T-helper 2 cell treated with Interferon-gamma antibody and Interleukin-4, amounts not matched to agents 100 ng/mL and 5 ng/mL, for 36 hours (primary cell): ENCODE measurements around the gene AKIP1. TPM values are rescaled to one million over a fixed set of nuclear protein-coding genes. Genes with fewer than 3 reads are reported as not detected.
"Not testable (repeated sequence)": the region's sequence is repeated elsewhere in the genome, so short reads cannot be mapped to it uniquely, and the experiment has no call there.

ENCODE experiments used
- intact Hi-C: fragments of 100-400 bp; cut with micrococcal nuclease; formaldehyde crosslinking; loops from one replicate; pipeline ENCODE4 v1.15.1; 2023
- total RNA-seq: library from RNA; stranded (reverse); gene quantifications from 2 replicates; pipeline ENCODE4 v1.2.3, GENCODE V29; 2022

Gene AKIP1
- total RNA-seq, 1 donor from 2014 or later = 19.2 TPM

DNA sequence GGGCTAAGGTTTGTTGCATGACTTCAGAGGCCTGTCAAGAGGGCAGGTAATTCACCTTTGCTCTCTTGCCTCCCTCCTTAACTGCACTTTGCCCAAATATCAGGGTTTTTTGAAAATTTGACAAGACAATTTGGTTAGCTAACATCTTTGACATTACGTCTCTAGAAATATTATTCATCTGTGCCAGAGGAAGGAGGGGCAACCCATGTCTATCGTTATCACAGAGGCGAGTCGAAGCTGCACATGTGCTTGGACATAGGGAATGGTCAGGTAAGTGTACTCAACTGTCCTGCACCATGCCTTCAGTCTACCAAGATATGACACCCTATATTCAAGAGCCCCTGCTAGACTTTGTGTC is 3.7 kb downstream of the AKIP1 start:
- intact Hi-C loops = loop anchor here (1.0 to 10.0 kb wide), 6 partner anchors 45 to 840 kb away; partner anchors contain the start of genes IPO7 and NRIP3

GRCh38 chr11:8917157-8917825 is 6.3 kb downstream of the AKIP1 start:
- intact Hi-C loops = loop anchor here (10.0 kb wide), 2 partner anchors 468 to 838 kb away; partner anchors contain the start of gene IPO7

DNA sequence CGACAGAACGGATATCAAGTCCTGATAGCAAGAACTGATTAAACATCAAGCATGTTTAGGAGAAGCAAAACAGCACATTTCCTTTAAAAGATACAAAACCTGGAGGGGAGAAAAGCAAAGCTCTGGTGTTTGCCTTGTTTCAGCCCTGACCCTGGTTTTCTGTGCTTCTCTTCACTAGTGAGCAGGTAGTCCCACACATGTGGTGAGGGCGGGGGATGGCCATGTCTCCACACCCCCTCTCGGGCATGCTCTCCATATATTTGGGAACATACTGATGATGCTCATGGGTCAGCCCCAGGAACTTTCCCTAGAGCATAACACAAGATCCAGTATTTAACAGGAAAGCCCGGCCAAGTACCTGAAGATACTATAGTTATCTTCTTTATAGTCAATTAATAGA is 11.7 kb downstream of the AKIP1 start:
- intact Hi-C loops = no loop called here

GRCh38 chr11:8925711-8926110 is 14.7 kb downstream of the AKIP1 start:
- intact Hi-C loops = no loop called here

GRCh38 chr11:8926236-8926635 is 15.2 kb downstream of the AKIP1 start:
- intact Hi-C loops = no loop called here

- intact Hi-C loops = no loop called here
These were observed 16.2 kb downstream of the AKIP1 start for GRCh38 chr11:8927233-8927632.

- intact Hi-C loops = no loop called here
These were observed 17.2 kb downstream of the AKIP1 start for GRCh38 chr11:8928205-8928604.

DNA sequence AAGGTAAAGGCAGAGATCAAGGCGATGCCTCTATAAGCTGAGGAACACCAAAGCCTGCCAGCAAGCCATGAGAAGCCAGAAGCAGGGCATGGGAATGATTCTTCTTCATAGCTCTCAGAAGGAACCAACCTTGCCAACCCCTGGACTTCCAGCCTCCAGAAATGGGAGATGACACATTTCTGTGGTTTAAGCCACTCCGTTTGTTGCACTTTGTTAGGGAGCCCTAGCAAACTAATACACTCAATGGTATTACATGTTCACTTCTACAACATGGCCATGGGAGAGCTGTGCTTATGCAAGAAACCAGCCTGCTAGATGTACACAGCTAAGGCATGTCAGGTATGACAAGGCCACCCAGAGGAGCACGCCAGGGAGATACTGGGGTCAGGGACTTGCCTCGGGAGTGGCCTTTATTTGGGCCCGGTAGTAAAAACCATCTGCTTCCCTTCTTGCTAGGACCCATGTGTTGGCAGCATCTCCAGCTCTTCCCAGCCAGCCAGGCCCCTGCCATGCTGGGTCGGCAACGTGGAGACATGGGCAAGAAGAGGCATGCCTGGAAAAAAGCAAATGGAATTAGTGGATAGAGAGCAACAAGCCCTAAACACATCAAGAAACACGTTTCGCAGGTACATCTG is 18.1 kb downstream of the AKIP1 start:
- intact Hi-C loops = no loop called here

DNA sequence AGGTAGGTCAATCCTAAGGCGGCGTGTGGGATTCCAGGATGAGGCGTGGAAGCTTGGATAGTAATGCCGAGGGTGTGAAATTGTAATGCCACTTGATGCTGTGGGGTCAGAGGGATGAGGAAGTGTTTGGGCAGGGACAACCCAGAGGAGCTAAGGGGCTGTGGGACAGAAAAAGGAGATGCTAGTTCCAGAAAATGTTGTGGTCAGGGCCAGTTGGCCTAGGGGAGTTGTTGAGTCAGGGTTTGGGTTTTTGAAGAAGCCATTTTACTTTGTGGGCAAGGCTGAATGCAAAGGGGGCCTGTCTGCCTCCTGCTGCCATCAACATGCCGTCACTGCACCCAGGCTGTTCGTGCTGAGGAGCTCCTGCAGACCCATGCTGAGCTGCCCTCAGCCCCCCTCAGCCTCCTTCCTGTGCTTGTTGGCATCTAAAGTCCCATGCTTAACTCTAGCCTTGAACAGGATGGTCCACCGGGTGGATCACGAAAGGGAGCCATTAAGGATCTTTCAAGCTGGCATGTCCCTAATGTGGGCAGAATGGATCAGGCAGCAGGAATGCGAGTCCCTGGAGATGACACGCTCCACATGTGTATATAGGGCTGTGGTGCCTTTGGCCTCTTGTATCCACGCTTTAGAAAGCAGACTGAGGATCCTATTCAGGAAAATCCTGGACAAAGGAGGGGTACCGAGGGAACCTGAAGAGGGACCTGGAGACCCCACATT is 19.6 kb downstream of the AKIP1 start:
- intact Hi-C loops = no loop called here

DNA sequence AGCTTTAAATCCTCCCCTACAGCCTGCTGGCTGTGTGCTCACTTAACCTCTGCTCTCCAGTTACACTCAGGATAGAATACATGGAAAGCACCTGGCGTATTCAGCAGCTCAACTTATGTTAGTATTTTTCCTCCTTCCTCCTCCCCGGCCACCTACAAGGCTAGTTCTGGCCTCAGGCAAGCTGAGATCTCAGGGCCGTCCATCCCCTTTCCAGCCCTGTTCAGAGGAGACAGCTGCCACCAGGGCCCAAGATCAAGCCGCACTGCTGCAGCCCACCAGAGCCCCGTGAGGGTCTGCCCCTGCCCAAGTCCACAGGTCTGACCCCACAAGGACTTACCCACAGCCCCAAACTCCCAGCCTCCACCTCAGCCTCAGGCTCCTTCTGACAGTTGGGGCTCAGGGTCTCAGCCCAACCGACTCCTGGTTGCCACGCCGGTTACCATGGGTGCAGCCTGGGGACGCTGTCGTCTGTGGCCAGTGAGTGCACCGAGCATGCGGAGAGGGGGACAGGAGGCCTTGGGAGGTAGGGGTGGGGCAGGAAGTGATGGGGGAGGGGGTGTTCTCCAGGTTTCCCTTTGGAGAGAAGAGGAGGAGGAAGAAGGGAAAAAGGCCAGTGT is 21.7 kb downstream of the AKIP1 start, which contains the start of gene C11orf16:
C11orf16 (minus strand) TSS at position 384 of the 617 bp plus-strand sequence. CDS start 639 bp downstream, outside the sequence.
- intact Hi-C loops = no loop called here

GRCh38 chr11:8933931-8934330 is 22.9 kb downstream of the AKIP1 start:
- intact Hi-C loops = no loop called here

DNA sequence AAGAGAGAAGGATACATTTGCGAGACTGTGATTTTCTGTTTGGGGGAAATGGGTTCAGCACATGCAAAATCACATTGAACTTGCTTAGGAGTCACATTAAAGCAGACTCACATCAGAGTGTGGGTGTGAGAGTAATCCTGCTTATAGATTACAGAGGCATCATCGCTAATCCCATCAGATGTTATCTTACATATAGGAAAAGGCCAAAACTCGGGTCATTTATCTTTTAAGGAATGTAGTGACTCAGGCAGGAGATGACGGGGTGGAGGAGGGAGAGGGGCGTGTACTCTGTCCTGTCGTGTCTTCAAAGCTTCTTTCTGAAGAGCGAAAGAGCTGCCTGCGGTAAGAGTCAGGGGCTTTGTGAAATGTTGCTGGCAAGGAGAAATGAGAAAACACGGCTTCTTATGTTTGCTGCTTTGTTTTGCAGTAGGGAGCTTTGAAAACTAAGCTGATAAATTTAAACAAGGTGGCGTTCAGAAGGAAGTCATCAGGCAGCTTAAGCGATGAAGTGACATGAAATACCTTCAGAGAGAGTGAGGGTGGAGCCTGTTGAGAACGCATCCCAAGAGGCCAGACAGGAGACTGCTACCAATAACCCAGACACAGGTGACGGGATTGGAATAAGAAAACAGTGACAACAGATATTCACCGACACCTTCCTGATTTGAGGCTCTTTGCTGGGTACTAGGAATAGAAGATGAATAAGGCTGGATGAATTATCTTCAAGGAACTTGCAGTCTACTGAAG is 23.9 kb downstream of the AKIP1 start:
- intact Hi-C loops = no loop called here

GRCh38 chr11:8935789-8936188 is 24.8 kb downstream of the AKIP1 start:
- intact Hi-C loops = not testable (repeated sequence)

DNA sequence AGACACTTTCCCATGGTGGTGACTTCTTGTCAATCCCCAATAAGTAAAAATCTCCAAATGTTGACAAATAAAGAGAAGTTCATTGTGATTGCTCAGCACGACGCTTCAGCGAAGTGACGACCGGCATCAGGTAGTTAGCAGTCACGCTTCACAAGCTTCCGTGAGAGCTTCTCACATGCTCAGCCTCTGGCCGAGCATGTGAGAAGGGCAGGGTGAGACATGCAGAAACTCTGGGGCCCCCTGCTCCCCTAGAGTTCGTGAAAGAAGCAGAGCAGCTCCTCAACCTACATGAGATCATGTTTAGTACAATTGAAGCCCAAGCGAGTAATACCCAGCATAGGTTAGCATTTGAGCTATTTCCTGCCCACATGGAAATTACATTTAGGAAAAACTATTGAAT is 26.2 kb downstream of the AKIP1 start:
- intact Hi-C loops = no loop called here

DNA sequence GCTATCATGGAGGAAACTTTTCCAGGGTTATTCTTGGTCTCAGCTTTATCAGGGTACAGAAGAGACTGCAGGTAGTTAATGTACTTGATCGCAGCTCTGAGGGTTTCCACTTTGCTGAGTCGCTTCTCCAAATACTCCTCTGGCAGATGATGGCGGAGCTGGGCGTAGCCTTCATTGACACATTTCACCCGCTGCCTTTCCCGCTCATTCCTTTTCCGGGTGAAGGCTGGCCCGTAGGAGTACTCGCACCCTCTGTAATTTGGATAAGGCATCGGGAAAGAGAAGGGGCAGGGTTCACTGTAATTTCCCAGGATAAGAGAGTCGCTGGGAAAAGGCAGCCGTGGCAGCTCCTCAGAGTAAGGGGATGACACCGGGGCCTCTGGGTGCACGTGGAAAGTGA is 26.7 kb downstream of the AKIP1 start:
- intact Hi-C loops = no loop called here

- intact Hi-C loops = no loop called here
These were observed 30.5 kb downstream of the AKIP1 start for GRCh38 chr11:8941341-8942103.

GRCh38 chr11:8942518-8943066 is 31.6 kb downstream of the AKIP1 start, which contains the start of gene ASCL3:
TSS of gene ASCL3 (minus strand) at chr11:8943016. CDS start at chr11:8938161, 4,855 bp downstream.
- intact Hi-C loops = no loop called here

DNA sequence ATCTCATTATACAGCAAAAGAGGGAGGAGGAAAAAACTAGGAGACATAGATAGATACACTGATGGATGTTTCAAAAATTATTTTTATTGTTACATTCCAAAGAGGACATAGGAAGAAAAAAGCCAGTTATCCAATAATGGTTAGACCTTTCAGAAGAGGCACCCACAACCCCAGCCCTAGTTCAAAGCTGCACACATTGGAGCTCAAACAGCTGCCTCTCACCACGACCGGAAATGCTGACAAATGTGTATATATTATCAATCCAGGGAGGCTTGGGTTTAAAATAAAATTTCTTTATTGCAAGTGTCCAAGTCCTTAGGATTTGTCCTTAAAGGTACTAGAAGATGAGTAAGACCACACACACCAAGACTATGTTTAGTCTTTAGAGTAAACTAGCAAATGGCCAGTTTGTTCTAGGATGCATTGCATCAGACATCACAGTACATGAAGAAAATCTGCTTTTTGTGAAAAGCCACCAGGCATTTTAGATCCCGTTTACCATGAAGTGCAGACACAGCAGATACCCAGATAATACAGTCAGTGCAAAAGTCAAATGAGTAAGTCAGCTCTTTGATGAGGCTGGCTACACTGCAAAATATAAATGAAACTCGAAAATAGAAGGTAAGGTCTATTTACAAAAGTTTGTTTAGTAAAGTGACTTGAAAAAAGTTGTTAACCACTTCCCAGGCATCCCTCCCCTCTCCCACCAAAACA is 36.4 kb downstream of the AKIP1 start:
- intact Hi-C loops = no loop called here

DNA sequence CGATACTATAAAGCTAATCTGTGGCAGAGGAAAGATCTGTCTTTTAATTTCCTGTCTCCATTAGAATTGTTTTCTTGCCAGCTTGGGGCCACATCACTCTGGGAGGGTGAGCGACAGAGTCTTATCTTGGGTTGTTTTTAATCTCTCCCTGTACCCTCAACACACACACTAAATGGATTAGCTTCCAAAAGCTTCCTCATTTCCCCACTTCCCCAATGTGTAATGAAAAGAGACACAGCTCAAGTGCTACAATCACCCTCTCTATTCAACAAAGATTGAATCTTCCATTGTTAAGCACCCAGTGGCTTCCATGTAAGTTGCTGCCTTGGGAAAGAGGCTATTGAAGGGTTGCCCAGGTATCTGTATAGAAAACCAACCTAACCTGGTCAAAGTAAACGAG is 37.9 kb downstream of the AKIP1 start:
- intact Hi-C loops = no loop called here
